ENCODE measurements around the gene TENM3. TPM values are rescaled to one million over a fixed set of nuclear protein-coding genes. Genes with fewer than 3 reads are reported as not detected.

Gene TENM3
- total and polyA plus RNA-seq, 10 of the 15 experiments (the other 5 are each of a cell fraction or from before 2014, with no cell fraction given), result 0.01 to 1.7 (median 0.08) TPM; not detected in 2

- no TSS peak for BruUV-seq (replicated peaks)
These were observed 45.3 kb downstream of the TENM3 start for GRCh38 chr4:182288534-182288933.

More at GRCh38 chr4:182288534-182288933, 45.3 kb downstream of the TENM3 start:
- no peak for TF ChIP-seq MYB (IDR thresholded peaks at IDR 0.05; ENCODE audit: borderline replicate concordance, low read depth, low read length)
- no peak for TF ChIP-seq NR2C1 (IDR thresholded peaks at IDR 0.05)
- no peak for TF ChIP-seq MXI1 (IDR thresholded peaks at IDR 0.05; ENCODE audit: low read depth, low read length)
- no peak for TF ChIP-seq MTA2 (IDR thresholded peaks at IDR 0.05; ENCODE audit: low read depth)
- TF ChIP-seq ZNF592 (IDR thresholded peaks at IDR 0.05), result no peak
- peak; percentile 69 for TF ChIP-seq SPI1 (IDR thresholded peaks at IDR 0.05; ENCODE audit: borderline replicate concordance, insufficient read depth, low read depth, low read length)
- TF ChIP-seq POLR2AphosphoS5 (IDR thresholded peaks at IDR 0.05; ENCODE audit: low read length), result no peak
- TF ChIP-seq ESRRA (IDR thresholded peaks at IDR 0.05; ENCODE audit: low read length), result no peak
- ChIA-PET RAD21 (ENCODE audit: unreplicated experiment) (no interaction called here), POLR2A (no interaction called here), SMC1A (ENCODE audit: uncharacterized antibody, unreplicated experiment) (no interaction called here), CTCF (no interaction called here)
- H2AFZ ChIP-seq (ENCODE audit: control insufficient read depth, low read depth, low read length), result no peak overlapping the region
- H3K27ac ChIP-seq (ENCODE audit: control insufficient read depth, insufficient read depth), result no peak overlapping the region
- H3K4me1 ChIP-seq (ENCODE audit: control insufficient read depth, insufficient read depth, low read length), result no peaks in the 10 kb centered on the region
- WGBS (ENCODE audit: insufficient coverage, insufficient replicate concordance, low lambda C conversion rate, missing lambda C conversion rate), result 41% methylated on average over 7 of the region's 7 CpGs
- FAIRE-seq (no peak), ATAC-seq (peak; percentile 41; the same call in 2 of the 3 replicates), DNase-seq (ENCODE audit: low read depth, low spot score) (no peak)
- H4K20me1 ChIP-seq (ENCODE audit: control insufficient read depth, insufficient read depth), result no peaks in the 10 kb centered on the region
- no peaks in the 10 kb centered on the region for H3K79me2 ChIP-seq (ENCODE audit: control insufficient read depth, insufficient read depth, low read length)
- H3K9me3 ChIP-seq (replicated peaks; ENCODE audit: control insufficient read depth, insufficient read depth, low read length), result no peaks in the 10 kb centered on the region
- no peak overlapping the region for H3K4me3 ChIP-seq
- no peaks in the 10 kb centered on the region for H3K27me3 ChIP-seq (replicated peaks in 1 of 2; ENCODE audit: control insufficient read depth in 2 of 2, insufficient read depth in 2 of 2, low read length in 1 of 2)
- H3K4me2 ChIP-seq (ENCODE audit: control insufficient read depth, insufficient read depth), result no peak overlapping the region
- intact Hi-C loops (cut with micrococcal nuclease; ENCODE audit: unreplicated experiment), result no loop called here
- no peak overlapping the region for H3K9ac ChIP-seq (ENCODE audit: control insufficient read depth, insufficient read depth, low read length)
- no peaks in the 10 kb centered on the region for H3K36me3 ChIP-seq (ENCODE audit: control insufficient read depth in 2 of 2, insufficient read depth in 2 of 2, low read length in 1 of 2)
- in situ Hi-C loops (cut with MboI), result no loop called here

All from GM12878 (cell line).